OCI-LY3 (cell line): Measurements from ENCODE around the gene RAE1.

Experiments used
- EZH2phosphoT487 ChIP-seq: fragments of 200-600 bp; shearing (Covaris generic); IDR thresholded peaks from 2 replicates; pipeline ENCODE4 v1.6.1; 2018; ENCODE audit warnings: antibody characterized with exemption, mixed run types, low read depth
- TF ChIP-seq, protein P1 (sequence below): fragments of 200-600, 300-600 bp; sonication (generic); IDR thresholded peaks from 2 replicates; pipeline ENCODE4 v1.5.1; 2014; ENCODE audit warnings: antibody characterized with exemption, low read length, low read depth

- TF ChIP-seq EZH2phosphoT487: no peak
- TF ChIP-seq, protein P1, sequence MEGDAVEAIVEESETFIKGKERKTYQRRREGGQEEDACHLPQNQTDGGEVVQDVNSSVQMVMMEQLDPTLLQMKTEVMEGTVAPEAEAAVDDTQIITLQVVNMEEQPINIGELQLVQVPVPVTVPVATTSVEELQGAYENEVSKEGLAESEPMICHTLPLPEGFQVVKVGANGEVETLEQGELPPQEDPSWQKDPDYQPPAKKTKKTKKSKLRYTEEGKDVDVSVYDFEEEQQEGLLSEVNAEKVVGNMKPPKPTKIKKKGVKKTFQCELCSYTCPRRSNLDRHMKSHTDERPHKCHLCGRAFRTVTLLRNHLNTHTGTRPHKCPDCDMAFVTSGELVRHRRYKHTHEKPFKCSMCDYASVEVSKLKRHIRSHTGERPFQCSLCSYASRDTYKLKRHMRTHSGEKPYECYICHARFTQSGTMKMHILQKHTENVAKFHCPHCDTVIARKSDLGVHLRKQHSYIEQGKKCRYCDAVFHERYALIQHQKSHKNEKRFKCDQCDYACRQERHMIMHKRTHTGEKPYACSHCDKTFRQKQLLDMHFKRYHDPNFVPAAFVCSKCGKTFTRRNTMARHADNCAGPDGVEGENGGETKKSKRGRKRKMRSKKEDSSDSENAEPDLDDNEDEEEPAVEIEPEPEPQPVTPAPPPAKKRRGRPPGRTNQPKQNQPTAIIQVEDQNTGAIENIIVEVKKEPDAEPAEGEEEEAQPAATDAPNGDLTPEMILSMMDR: no peak
Measured at GRCh38 chr20:57325632-57326356, 25.3 kb upstream of the RAE1 start.
